Activated CD4-positive, CD25-positive, alpha-beta regulatory T cell treated with anti-CD3 and anti-CD28 coated beads, Interleukin-2, amount 50 U/mL, for 24 hours (primary cell): ENCODE results near the gene TMEM123.

ENCODE experiments used
- ATAC-seq, 2 donors: fragments of 150-1000 bp; cut with Tn5 transposase; one replicate each; pipeline ENCODE4 v1.10.0; 2021; ENCODE audit warnings: mild to moderate bottlenecking in 1 of 2, moderate library complexity in 1 of 2

Gene TMEM123

GRCh38 chr11:102452461-102453301 is at the start of gene TMEM123:
Gene TMEM123, minus strand, starts transcription at chr11:102452765. Its CDS starts 142 bp downstream, at chr11:102452623.
- peak; percentile 66 to 74 for ATAC-seq

GRCh38 chr11:102500829-102501228 is 48.3 kb upstream of the TMEM123 start:
- no peak for ATAC-seq

GRCh38 chr11:102499931-102500330 is 47.4 kb upstream of the TMEM123 start:
- no peak for ATAC-seq

- ATAC-seq: no peak
Measured at GRCh38 chr11:102499151-102499550, 46.6 kb upstream of the TMEM123 start.

- no peak for ATAC-seq
Measured at GRCh38 chr11:102497061-102497460, 44.5 kb upstream of the TMEM123 start.

DNA sequence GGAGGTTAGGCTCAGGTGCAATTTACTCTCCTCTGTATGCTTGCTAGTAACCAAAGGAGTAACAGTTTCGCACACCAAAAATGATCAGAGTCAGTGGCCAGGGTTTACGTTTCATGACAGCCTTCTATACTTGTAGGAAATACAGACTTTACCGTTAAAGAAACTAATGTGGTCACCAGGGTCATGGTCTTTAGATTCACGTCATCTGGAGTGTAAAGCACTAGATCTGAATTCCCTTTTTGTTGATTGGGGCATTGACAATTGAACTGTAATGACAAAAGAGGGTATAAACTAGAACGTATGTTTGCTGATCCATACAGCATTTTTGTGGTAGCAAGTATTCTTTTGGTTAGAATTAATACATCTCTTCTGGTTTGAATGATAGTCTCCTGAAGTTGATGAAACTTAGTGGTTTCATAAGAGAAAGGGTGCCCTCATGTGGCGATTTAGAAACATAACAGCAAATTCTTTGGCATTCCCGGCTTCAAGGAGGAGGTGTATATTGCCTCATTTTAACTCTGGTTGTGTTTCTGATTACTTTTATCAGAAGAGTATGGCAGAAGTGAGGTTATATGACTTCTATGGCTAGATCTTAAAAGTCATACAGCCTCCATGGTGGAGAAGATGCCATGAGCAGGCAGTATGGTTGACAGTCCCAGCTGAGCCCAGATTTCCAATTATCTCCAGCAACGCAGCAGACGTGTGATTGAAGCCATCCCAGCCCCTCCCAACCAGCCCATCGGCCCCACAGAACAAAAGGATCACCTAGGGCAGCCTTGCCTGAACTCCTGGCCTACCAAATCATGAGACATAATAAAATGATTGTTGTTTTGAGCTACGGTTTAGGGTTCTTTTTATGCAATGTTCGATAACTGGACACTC is 42.8 kb upstream of the TMEM123 start:
- peak; percentile 63 to 64 for ATAC-seq

DNA sequence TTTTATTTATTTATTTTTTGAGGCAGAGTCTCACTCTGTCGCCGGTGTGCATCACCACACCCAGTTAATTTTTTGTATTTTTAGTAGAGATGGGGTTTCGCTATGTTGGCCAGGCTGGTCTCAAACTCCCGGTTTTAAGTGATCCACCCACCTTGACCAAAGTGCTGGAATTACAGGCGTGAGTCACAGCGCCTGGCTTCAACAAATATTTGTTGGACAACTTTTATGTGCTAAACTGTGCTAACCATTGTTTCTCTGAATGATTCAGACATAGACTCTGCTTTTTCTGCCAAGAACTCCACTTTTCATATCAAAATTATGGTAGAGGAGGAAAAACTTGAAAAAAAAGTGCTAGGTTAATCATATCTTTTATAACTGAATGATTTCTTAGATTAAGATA is 41.7 kb upstream of the TMEM123 start:
- no peak for ATAC-seq

- ATAC-seq: no peak
Measured at GRCh38 chr11:102493524-102493923, 41.0 kb upstream of the TMEM123 start.

DNA sequence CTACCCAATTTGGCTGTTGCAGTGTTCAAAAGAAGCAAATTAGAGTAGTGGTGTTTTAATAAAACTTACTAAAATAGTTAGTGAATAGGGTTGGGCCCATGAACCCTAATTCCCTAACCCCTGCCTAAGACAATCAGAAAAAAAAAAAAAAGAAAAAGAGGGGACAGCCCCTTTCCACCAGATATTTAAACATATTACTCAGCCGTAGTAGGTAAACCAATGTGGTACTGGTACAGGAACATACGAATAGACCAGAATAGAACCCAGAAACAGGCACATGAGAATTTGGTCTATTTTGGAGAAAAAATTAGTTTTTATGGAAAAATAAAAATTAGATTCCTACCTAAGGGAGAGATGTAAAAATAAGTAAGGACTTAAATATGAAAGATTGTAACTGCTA is 39.4 kb upstream of the TMEM123 start:
- ATAC-seq: peak in 1 of 2 donors; percentile 50

DNA sequence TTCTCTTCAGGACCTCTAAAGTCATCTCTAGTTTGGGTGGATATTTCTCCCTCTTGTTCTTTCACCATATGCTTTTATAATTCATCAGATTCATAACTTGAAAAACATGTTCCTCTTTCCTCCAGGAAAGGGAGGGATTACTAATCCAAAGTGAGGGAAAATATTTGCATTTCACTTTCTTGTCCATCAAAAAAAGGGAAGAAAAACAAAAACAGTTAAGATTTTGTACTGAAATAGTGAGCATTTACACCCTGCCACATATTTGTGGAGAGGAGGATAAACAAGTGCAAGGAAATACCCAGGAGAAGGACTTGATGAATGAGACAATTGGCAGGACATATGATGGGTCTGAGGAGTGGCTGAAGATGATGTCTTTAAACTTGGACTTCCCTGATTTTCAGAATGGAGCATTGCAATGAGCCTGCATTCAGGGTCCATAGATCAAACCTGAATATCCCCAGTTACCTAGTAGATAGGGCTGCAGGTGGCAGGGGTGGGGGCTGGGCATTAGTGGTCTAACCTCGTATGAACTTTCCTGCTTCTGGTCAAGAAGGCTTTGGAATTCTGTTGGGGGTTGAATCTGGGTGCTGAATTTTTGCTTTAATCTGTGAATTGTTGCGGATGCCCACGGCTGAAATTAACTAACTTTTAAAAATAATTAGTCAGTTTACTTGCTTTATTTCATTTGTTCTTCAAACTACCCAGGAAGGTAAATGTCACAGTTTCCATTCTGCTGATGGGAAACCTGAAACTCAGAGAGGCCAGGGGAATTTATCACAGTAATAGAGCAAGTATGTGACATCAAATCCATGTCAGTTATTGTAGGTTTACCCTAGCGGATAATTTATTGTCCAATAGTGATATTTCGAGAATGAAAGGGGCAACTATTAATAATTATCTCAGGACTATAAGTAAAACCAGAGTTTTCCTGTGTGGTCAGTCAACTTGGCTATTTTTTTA is 36.9 kb upstream of the TMEM123 start:
- no peak for ATAC-seq

GRCh38 chr11:102488208-102488607 is 35.6 kb upstream of the TMEM123 start:
- ATAC-seq: peak in 1 of 2 donors; percentile 10

- ATAC-seq: no peak
Measured at GRCh38 chr11:102487214-102487613, 34.6 kb upstream of the TMEM123 start.

- ATAC-seq: no peak
Measured at GRCh38 chr11:102486584-102486983, 34.0 kb upstream of the TMEM123 start.

DNA sequence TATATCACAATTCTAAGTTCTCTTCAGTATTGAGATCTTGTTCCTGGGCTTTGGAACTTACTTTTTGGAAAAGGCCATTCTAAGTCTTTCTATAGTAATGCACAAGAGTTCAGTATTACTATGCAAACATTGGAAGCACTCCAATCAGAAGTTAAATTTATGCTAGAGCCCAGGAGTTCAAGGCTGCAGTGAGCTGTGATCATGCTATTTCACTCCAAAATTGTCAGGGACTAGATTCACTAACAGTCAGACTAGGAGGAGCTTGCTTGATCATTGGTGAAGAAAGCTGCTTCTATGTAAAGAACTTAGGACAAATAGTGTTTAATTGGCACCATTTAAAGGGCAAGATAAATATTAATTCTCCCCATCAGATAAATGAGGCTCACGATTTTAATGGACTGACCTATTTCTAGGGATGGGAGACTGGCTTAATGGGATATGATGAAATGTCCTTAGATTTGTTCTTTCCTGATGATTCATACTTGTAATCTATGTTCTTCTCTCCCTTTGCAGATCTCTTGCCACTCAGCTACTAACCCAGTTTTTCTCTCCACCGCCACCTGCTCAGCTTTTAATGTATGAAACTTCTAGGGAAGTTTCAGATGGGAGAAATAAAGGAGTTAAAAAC is 32.6 kb upstream of the TMEM123 start:
- ATAC-seq: no peak

GRCh38 chr11:102482433-102482832 is 29.9 kb upstream of the TMEM123 start:
- no peak for ATAC-seq

GRCh38 chr11:102479733-102480132 is 27.2 kb upstream of the TMEM123 start:
- ATAC-seq: no peak

DNA sequence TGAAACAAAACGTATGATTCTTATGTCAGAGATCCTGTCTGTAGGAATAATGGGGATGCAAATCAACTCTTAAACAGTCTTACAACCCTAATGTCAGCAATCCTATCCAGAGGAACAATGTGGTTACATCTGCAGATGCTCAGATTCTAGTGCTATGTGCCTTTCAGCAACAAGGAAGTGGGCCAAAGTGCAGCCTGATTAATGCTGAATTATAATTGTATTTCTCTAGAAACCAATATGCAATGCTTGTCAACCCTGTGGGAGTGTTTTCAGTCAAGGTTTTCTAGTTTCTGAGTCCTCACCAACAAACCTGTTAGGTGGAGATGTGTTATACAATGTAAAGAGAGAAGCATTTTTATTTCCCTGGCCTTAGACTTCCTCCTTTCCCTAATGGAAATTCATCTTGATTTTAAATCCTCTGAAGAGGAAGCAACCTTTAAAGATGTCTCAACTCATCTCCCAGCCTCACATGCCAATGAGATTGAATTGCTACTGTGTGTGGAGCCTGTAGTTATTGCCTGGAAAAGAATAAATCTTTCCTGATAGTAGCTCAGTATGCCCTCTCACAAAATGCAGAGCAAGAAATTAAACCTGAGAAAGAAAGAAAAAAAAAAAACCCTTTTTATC is 26.2 kb upstream of the TMEM123 start:
- ATAC-seq: no peak

- peak; percentile 50 to 60 for ATAC-seq
Measured at GRCh38 chr11:102476812-102477211, 24.2 kb upstream of the TMEM123 start.

DNA sequence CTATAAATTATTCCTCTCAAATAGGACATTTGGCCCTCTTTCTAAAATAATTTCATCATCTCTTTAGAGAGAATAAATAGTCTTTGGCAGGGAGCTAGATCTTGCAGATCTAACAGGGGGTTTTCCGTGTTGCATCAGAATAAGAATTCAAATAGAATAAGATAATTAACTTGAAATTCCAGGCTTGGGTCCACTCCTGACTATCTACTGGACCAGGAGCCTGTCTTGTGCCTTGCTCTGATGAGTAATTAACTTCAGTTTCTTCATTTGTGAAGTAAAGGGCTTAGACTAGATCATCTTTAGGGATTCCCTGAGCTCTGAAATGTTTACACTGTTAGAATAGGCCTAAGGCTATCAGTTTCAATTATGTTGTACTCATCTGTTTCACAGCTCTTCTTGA is 23.5 kb upstream of the TMEM123 start:
- ATAC-seq: peak; percentile 23 to 30

DNA sequence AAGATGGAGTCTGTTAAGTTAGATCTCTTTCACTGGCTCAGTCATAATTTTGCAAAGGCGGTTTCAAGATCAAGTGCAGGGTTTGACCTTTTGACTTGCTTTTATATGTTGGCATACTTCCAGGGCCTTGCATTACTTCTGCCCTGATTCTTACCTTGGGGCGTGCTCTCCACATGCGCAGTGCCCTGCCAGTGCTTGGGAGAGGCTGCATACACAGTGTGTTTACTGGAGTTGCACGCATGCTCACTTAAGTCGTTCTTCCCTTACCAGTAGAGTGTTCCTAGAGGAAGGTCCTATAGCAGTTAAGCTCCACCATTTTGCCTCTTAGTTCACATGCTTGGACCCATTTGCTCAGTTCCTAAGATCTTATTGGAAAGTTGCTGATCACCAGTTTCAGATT is 21.0 kb upstream of the TMEM123 start:
- ATAC-seq: peak in 1 of 2 donors; percentile 28

GRCh38 chr11:102472127-102472526 is 19.6 kb upstream of the TMEM123 start:
- no peak for ATAC-seq
